HG03571 (cell line): ENCODE measurements around the gene GTF2IRD2.
"Not testable (repeated sequence)": the region's sequence is repeated elsewhere in the genome, so short reads cannot be mapped to it uniquely, and the experiment has no call there.

Source experiments
- ATAC-seq: cut with Tn5 transposase; IDR thresholded peaks from one replicate; pipeline ENCODE4 v1.9.1; 2021; ENCODE audit not compliant: unreplicated experiment

The GTF2IRD2 gene

DNA sequence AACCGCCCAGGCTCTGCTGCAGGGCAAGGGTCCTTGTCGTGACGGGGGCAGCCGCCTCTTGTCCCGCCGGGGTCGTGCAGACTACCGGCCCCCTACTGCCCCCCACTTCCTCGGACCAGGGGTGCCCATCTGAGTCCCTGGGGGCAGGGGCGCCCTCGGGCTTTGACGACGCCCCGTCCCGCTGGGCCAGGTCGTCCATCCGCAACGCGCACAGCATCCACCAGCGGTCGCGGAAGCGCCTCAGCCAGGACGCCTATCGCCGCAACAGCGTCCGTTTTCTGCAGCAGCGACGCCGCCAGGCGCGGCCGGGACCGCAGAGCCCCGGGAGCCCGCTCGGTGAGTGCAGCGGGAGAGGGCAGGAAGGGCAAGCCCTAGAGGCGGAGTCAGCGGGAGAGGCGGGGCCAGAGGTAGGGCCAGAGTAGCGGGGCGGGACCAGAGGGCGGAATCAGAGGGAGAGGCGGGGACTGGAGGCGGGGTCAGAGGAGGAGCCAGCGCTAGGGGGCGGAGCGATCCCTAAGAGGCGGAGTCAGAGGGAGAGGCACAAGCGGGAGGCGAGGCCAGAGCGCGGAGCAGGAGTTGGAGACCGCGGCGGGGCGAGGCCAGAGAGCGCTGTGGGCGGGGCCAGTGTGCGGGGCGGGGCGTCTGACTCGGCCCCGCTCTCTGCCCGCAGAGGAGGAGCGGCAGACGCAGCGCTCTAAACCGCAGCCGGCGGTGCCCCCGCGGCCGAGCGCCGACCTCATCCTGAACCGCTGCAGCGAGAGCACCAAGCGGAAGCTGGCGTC is 62.8 kb downstream of the GTF2IRD2 start:
- ATAC-seq = peak; percentile 86

DNA sequence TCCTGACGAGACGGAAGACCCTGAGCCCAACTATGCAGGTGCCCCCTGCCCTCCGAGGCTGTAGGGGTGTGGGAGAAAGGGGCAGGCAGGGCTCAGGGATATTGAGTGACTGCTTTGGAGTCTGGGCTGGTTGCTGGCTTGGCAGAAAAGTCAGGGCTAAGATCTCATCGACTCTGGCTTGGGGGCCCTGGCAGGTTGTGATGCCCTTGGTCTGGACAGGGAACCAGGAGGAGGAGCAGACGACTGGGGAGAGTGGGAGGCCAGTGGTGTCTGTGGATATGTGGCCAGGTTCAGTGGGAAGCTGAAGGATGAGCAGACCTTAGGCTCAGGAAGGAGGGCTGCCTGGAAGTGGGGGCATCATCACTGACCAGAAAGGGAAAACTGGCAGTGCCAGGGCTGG is 67.8 kb downstream of the GTF2IRD2 start:
- not testable (repeated sequence) for ATAC-seq

DNA sequence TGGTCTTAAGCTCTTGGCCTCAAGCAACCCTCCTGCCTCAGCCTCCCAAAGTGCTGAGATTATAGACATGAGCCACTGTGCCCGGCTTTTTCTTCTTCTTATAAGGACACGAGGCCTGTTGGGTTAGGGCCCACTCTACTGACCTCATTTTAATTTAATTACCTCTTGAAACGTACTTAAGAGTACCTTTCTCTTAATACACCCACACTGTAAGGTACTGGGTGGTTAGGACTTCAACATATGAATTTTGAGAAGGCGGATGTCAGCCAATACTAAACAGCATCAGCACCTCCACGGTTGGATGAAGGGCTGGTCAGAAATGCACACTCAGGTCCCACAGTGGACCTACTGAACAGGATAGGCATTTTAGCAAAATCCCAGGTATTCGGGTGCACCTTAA is 69.7 kb downstream of the GTF2IRD2 start:
- ATAC-seq = not testable (repeated sequence)

DNA sequence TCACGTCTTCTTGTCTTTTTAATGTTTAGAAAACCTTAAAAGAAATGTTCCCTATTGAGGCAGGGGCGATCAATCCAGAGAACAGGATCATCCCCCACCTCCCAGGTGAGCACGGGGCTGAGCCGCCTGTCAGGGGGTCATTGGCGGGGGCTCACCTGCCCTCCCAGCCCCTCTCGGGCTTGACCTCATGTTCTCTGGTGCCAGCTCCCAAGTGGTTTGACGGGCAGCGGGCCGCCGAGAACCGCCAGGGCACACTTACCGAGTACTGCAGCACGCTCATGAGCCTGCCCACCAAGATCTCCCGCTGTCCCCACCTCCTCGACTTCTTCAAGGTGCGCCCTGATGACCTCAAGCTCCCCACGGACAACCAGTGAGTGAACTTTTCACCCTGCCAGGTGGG is 72.4 kb downstream of the GTF2IRD2 start:
- ATAC-seq = not testable (repeated sequence)

DNA sequence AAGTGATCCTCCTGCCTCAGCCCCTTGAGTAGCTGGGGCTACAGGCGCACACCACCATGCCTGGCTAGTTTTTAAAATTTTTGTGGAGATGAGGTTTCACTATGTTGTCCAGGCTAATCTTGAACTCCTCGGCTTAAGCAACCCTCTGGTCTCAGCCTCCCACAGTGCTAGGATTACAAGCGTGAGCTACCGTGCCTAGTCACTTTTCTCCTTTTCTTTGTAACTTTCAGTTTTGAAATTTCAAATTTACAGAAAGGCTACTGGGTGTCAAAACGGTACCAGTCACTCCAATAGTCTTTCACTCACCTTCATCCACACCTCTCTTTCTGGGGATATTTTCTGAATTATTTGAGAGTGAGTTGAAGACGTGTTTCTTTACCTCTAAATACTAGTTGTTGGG is 76.3 kb downstream of the GTF2IRD2 start:
- not testable (repeated sequence) for ATAC-seq

DNA sequence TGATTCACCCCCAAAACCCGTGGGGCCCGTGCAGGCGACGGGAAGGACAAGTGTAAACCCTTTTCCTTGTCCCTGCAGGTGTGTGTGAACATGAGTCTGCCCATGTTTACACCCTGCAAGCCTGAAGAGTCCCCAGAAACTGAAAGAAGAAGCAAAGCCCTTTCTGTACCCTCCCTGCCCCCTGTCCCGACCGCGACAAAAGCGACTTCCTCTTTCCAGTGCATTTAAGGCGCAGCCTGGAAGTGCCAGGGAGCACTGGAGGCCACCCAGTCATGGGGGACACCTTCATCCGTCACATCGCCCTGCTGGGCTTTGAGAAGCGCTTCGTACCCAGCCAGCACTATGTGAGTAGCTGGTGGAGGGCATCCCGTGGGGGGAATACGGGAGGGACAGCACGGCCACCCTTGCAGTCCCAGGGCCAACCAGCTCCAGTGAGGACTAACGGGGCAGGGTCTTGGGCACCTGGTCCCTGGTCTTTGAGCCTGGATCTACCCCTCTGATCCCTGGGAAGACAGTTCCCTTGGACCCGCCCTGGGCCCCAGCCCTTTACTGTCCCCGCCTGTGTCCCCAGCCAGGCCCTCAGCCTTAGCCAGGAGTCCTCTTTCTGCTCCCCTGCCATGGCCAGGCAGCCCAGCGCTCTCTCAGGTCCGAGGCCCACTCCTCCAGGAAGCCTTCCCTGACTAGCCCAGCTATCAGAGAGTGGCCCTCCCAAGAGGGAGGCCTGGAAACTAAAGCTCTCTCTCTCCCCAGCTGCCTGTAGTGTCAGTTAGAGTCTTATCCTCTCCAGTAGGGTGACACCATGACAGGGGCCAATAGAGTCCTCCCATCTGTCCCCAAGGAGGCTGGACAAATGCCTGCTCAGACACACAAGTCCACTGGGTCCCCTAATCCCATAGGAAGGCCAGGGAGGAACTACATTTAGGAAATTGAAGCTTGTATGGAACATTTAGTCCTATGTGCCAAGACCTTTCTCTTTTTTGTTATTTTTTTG is 77.3 kb downstream of the GTF2IRD2 start, which contains the start of gene NCF1:
Gene NCF1, plus strand, starts transcription at position 252 of the 991 bp plus-strand sequence. Its CDS starts 21 bp downstream, at position 273.
- ATAC-seq = peak; percentile 78

DNA sequence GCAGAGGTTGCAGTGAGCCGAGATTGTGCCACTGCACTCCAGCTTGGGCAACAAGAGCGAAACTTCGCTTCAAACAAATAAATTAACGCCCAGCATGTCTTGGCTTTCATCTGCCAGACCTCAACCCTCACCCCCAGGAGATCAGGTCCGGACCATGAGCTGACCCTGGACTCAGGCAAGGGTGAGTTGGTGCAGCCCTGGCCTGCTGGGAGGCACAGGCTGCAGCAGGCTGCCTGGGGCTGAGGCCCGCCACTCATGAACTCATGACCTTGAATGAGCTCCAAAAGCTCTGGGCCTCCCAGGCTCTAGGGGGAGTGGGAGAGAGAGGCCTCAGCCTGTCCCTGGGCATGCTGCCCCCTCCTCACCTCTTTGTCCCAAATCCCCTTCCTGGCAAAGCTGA is 79.3 kb downstream of the GTF2IRD2 start:
- not testable (repeated sequence) for ATAC-seq

DNA sequence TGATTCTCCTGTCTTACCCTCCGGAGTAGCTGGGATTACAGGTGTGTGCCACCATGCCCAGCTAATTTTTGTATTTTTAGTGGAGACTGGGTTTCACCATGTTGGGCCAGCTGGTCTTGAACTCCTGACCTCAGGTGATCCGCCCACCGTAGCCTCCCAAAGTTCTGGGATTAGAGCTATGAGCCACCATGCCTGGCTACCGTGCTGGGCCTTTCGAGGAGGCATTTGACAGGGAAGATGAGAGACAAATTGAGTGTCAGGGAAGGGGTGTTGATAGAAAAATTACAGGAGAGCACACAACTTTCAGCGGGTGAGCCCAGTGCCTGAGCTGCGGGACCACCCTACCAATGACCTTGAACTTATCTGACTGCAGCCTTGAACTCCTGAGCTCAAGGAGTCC is 81.3 kb downstream of the GTF2IRD2 start:
- ATAC-seq = not testable (repeated sequence)

DNA sequence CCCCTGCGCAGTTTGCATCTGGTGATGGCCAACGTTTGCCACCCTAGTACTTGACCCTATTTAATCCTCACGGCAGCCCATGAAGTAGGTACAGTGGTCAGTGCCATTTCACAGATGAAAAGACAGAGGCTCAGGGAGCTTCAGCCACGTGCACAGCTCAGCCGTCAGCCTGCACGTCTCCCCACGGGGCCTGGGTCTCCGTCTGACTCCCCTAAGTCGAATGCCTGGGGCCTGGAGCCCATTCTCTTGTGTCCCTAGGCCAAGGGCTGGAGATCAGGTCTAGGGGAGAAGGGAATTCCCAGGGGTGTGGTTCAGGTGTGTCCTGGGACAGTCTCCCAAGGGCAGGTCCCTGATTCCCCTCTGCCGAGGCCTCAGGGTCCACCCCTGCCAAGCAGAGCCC is 84.4 kb downstream of the GTF2IRD2 start:
- ATAC-seq = not testable (repeated sequence)

DNA sequence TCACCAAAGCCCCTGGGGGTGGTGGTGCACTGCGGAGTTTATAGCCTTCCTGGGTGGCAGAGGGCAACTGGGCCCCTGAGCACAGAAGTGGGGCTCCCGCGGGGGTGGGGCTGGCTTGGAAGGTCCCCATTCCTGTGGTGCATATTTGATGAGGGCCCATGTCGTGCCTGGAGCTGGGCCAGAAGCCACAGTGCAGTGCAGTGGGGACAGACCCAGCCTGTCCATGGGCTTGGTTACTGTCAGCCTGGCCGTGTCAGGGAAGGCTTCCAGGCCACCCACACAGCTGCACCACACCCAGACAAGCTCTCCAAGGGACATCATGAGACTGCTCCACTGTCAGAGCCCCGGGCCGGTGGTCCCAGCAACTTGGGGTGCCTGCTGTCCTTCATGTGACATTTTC is 84.9 kb downstream of the GTF2IRD2 start:
- ATAC-seq = not testable (repeated sequence)

DNA sequence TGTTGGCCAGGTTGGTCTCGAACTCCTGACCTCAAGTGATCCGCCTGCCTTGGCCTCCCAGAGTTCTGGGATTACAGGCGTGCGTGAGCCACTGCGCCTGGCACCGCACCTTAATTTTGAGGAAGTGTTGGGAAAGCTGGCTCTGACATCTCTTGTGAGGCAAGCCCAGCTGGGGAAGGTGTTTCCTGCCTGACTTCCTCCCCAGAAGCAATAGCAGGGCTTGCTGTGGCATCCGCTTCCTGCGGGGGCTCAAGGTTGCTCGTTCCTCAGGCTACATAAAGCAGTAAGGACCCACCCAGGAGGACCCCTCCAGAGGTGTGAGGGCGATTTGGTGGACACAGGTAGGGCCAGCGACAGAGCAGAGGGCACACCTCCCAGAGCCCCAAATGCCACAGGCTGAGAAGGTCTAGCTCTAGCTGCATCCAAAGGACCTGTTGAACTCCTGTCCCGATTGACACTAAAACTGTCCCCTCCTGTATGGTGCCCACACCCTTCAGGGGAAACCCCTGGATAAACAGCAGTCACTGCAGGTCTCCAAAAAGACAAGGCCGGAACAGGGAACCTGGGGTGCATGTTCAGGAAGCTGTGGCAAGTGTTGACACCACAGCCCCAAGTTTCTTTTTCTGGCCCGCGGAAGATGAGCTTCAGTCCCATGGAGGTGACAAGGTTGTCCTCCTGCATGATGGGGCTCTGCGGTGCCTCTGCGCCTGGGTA is 86.0 kb downstream of the GTF2IRD2 start:
- not testable (repeated sequence) for ATAC-seq

DNA sequence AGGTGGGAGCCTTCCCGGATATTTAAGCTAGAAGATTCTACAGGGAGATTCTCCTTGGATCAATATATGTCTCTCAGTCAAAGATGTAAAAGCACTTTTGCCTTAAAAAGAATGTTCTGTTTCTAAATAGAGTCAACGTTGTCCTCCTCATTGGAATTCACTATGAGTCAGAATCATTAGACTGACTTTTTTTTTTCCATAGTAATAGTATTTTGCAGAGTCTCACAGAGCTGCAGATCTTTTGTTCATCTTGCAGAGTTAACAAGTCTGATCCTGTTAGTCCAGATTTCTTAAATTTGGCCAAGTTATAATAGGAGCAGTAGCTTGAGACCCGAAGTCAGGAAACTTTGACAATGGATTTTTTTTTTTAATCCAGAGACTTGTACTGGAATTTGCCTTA is 92.4 kb downstream of the GTF2IRD2 start:
- not testable (repeated sequence) for ATAC-seq

DNA sequence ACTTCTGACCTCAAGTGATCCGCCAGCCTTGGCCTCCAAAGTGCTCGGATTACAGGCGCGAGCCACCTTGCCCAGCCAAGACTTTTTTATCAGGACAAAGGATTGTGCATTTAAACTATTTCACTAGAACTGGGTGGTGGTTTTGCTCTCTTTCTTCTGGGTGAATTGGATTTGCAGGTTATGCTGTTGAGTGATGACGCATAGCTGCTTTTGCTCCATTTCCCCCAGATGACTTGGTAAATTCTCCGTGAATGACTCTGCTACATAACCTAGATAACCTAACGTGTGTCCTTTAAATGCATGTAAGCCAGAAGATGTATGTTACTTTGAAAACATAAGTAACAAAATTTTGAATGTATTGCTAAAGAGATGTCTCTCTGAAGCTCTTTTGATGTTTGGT is 93.1 kb downstream of the GTF2IRD2 start:
- not testable (repeated sequence) for ATAC-seq

DNA sequence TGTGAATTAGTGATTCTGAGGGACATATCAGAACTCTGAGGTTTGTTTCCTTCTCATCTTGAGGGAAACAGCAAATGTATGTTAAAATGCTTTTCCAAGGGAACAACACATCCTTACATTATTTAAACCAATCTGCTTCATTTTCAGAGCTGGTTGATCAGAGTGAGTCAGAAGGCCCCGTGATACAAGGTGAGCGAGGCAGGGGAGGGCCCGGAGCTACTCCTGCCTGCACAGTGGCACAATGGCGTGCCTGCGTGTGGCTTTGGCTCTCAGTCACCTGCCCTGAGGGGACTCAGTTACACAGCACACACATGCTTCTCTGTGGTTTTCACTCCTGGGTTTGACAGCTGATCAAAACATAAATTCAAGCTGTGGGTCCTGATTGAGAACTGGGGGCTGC is 94.7 kb downstream of the GTF2IRD2 start:
- not testable (repeated sequence) for ATAC-seq

DNA sequence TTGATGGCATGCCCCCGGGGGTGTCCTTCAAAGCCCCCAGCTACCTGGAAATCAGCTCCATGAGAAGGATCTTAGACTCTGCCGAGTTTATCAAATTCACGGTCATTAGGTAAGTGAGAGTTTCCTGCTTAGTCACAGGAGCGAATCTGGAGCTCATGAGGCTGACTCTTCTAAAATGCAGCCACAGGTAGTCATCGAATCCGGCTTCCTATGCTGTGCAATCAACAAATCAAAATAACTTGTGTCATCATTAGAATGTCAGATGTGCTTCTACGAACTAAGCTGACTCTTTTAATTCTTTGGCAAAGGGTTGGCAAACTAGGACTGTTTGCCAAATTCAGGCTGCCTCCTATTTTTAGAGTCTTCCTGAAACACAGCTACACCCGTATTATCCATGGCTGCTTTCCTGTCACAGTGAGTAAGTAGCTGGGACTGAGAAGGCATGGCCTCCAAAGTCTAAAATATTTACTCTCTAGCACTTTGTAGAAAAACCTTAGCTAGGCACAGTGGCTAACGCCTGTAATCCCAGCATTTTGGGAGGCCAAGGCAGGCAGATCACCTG is 97.4 kb downstream of the GTF2IRD2 start:
- not testable (repeated sequence) for ATAC-seq
